NCI-H1436 (cell line): ENCODE data around the gene ZNF444.
A peak's percentile ranks its signal among the peaks of the same experiment; 100 is the strongest.
"Not testable (repeated sequence)": the region's sequence is repeated elsewhere in the genome, so short reads cannot be mapped to it uniquely, and the experiment has no call there.

ENCODE experiments used
- DNase-seq: peaks from one replicate; lab custom pipeline; 2025; lab: John Stamatoyannopoulos, UW

The ZNF444 gene

GRCh38 chr19:56147307-56147706 is 6.2 kb downstream of the ZNF444 start:
- DNase-seq = no peak

GRCh38 chr19:56148096-56148495 is 7.0 kb downstream of the ZNF444 start:
- DNase-seq = no peak

GRCh38 chr19:56148955-56149655 is 8.0 kb downstream of the ZNF444 start:
- DNase-seq = not testable (repeated sequence)

- DNase-seq = no peak
These were observed 8.6 kb downstream of the ZNF444 start for GRCh38 chr19:56149656-56150038.

- DNase-seq = no peak
These were observed 9.3 kb downstream of the ZNF444 start for GRCh38 chr19:56150358-56150757.

- no peak for DNase-seq
These were observed 11.6 kb downstream of the ZNF444 start for GRCh38 chr19:56152644-56153043.

GRCh38 chr19:56153507-56153906 is 12.4 kb downstream of the ZNF444 start:
- DNase-seq = no peak

GRCh38 chr19:56155124-56155687 is 14.1 kb downstream of the ZNF444 start:
- no peak for DNase-seq

- no peak for DNase-seq
These were observed 15.7 kb downstream of the ZNF444 start for GRCh38 chr19:56156768-56157167.

GRCh38 chr19:56158170-56158757 is 17.2 kb downstream of the ZNF444 start:
- DNase-seq = no peak

- DNase-seq = no peak
These were observed 18.0 kb downstream of the ZNF444 start for GRCh38 chr19:56159009-56159559.

- no peak for DNase-seq
These were observed 18.7 kb downstream of the ZNF444 start for GRCh38 chr19:56159622-56160271.

GRCh38 chr19:56161534-56161933 is 20.4 kb downstream of the ZNF444 start:
- DNase-seq = no peak

- no peak for DNase-seq
These were observed 21.2 kb downstream of the ZNF444 start for GRCh38 chr19:56162258-56162657.

- DNase-seq = no peak
These were observed 22.0 kb downstream of the ZNF444 start for GRCh38 chr19:56163097-56163496.

- no peak for DNase-seq
These were observed 26.0 kb downstream of the ZNF444 start for GRCh38 chr19:56167064-56167578.

- peak; percentile 31 for DNase-seq
These were observed 29.2 kb downstream of the ZNF444 start for GRCh38 chr19:56170261-56170660.

- no peak for DNase-seq
These were observed 33.0 kb downstream of the ZNF444 start for GRCh38 chr19:56174086-56174485.

- no peak for DNase-seq
These were observed 33.5 kb downstream of the ZNF444 start for GRCh38 chr19:56174550-56174949.

- not testable (repeated sequence) for DNase-seq
These were observed 34.8 kb downstream of the ZNF444 start, which contains the start of gene GALP for GRCh38 chr19:56175861-56176307. Gene GALP, plus strand, starts transcription at chr19:56176008. Its CDS starts 1,101 bp downstream, at chr19:56177109.

- DNase-seq = not testable (repeated sequence)
These were observed 35.2 kb downstream of the ZNF444 start for GRCh38 chr19:56176310-56176709.

GRCh38 chr19:56176881-56177280 is 35.8 kb downstream of the ZNF444 start:
- DNase-seq = peak; percentile 14
